RPMI8226 (cell line): Measurements from ENCODE around the gene PEMT.
"Not testable (repeated sequence)": the region's sequence is repeated elsewhere in the genome, so short reads cannot be mapped to it uniquely, and the experiment has no call there.

Experiments used
- DNase-seq: peaks from one replicate; pipeline ENCODE4 v3.0.0-alpha.2; 2015

The PEMT gene

GRCh38 chr17:17476865-17477467 is 114.5 kb downstream of the PEMT start, which contains the start of gene MED9:
Gene MED9 (plus strand): TSS chr17:17477000. CDS start chr17:17477042, 42 bp downstream.
- peak; percentile 92 for DNase-seq

- DNase-seq: no peak
These were observed 117.2 kb downstream of the PEMT start for GRCh38 chr17:17474341-17474740.

DNA sequence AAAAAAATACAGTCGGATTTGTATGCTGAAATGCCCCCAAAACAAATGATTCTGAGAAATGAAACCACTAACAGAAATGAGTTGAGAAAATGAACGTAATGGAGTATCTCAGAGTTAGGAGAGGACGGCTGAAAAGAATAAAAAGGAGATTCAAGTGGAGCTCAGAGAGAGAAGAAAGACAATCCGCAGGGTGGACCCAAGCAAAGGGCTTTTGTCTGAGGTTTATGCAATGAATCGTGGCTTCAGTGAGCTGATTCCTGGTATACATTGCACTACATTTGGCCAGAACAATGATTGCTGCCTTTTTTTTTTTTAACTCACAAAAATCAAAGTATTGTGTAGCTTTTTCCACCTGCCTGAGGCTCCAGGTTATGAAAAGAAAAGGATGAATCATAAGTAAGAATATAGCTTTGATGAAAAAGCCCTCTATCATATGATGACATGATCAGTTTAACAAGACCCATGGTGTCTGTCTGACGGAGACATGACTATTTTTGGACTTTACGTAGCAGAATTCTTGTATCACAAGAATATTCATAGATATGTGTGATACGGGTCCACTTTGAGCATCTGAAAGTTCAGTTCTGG is 119.1 kb downstream of the PEMT start:
- DNase-seq: no peak

DNA sequence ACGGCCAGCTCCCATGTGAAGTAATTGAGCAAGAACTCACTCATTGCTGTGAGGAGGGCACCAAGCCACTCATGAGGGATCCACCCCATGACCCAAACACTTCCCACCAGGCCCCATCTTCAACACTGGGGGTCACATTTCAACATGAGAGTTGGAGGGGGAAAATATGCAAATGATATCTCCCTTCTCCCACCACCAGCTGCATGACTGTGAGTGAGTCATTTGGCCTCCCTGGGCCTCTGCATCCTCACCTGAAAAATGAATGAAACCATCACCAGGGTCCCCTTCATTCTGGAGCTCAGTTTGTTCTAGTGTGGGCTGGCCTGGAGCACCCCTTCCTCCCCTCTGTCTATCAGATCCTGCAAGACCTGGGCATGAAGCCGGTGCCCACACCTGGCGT is 121.5 kb downstream of the PEMT start:
- no peak for DNase-seq

DNA sequence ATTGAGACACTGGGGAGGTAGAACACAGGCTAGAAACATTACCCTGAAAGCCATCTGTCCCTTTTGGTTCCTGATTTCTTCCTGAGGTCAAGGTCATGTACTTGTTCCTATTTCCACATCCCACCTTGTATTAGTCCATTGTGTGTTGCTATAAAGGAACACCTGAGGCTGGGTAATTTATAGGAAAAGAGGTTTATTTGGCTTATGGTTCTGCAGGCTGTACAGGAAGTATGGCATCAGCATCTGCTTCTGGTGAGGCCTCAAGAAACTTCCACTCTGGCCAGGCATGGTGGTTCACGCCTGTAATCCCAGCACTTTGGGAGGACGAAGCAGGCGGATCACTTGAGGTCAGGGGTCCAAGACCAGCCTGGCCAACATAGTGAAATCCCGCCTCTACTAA is 122.2 kb downstream of the PEMT start:
- DNase-seq: no peak

DNA sequence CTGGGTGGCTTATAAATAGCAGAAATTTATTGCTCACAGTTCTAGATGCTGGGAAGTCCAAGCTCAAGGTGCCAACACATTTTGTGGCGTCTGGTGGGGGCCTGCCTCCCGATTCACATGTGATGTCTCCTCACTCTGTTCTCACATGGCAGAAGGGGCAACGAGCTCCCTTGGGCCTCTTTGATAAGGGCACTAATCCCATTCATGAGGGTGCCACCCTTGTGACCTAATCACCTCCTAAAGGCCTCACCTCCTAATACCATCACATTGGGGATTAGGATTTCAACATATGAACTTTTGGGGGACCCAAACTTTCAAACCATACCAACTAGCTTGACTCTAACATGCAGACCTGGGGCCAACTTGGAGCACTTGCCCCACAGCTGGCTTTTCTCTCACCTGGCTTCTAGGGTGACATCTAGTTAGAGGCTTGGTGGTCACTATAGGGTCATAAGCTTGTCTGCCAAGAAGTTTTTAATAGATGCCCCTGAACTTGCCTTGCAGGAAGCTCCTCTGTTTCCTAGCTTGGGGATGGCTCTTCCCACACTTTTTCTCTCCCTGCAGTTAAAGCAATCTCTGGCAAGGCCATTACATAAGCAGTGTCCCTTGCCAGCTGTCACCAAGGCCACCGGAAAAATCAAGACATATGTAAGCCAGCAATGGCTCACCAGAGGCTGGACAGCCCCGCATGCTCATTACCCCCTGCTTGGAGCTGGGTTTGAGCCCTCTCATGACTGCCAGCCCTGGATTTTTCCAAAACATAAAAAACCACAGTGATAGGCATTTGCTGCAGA is 123.1 kb downstream of the PEMT start:
- no peak for DNase-seq

GRCh38 chr17:17467720-17468119 is 123.8 kb downstream of the PEMT start:
- peak; percentile 8 for DNase-seq

- no peak for DNase-seq
These were observed 124.5 kb downstream of the PEMT start for GRCh38 chr17:17467016-17467415.

DNA sequence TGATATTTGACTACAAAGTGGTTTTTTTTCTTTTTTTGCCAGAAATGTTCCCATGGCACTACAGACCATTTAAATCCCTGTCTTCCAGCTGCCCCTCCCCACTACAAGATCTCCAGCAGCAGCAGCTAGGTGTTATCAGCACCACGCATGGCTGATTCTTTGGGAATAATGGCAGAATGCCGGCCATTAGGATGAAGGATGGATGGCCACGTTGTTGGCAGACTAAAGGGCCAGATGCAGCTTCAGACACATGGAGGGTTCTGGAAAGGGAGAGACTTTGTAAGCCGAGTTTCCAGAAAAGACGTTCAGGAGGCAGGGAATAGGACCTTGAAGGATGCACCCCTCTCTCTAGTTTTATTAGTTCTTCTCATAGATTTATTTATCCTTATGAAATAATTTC is 125.0 kb downstream of the PEMT start:
- no peak for DNase-seq

GRCh38 chr17:17465878-17466277 is 125.6 kb downstream of the PEMT start:
- not testable (repeated sequence) for DNase-seq

- DNase-seq: no peak
These were observed 127.7 kb downstream of the PEMT start for GRCh38 chr17:17463821-17464220.

GRCh38 chr17:17462048-17462824 is 129.3 kb downstream of the PEMT start:
- peak; percentile 69 for DNase-seq

- DNase-seq: no peak
These were observed 131.5 kb downstream of the PEMT start for GRCh38 chr17:17460038-17460437.

DNA sequence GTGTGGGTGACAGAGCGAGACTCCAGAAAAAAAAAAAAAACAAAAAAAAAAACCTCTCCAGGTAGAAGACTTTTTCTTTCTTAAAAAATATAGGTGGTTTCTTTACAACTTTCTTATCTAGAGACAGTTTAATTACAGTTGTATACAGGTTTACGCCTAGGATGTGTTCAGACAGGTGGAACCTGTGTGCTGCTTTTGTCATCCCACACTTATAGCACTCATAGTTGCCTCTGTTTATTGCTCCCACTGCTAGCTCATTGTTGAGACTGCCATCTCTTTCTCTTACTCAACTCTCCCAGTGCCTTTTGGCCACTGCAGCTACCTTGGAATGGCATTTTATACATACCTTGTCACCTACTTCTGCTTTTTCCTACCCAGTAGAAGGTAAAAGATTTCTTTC is 133.8 kb downstream of the PEMT start:
- no peak for DNase-seq

GRCh38 chr17:17456251-17456650 is 135.3 kb downstream of the PEMT start:
- no peak for DNase-seq
